ENCODE results near the gene GPR137B. TPM values are rescaled to one million over a fixed set of nuclear protein-coding genes. Genes with fewer than 3 reads are reported as not detected.

Gene GPR137B
- total and polyA plus RNA-seq, 2 experiments from 2014 or later, result 13.0 to 15.5 TPM

GRCh38 chr1:236101233-236102200 lies 40.8 kb upstream of the GPR137B start:
- H3K4me1 ChIP-seq (ENCODE audit: insufficient read depth), result peaks cover 6% of the 10 kb centered on the region

GRCh38 chr1:236102611-236103010 lies 39.7 kb upstream of the GPR137B start:
- no peak overlapping the region for H3K27ac ChIP-seq
- peaks cover 6% of the 10 kb centered on the region for H3K4me1 ChIP-seq (ENCODE audit: insufficient read depth)
- no peaks in the 10 kb centered on the region for H3K9me3 ChIP-seq (ENCODE audit: low read depth)
- H2AFZ ChIP-seq, result no peak overlapping the region
- H3K36me3 ChIP-seq (replicated peaks; ENCODE audit: insufficient read depth, low read depth), result no peaks in the 10 kb centered on the region
- 73% methylated on average over 11 of the region's 11 CpGs for WGBS (ENCODE audit: low lambda C conversion rate, missing lambda C conversion rate)
- no peak overlapping the region for H3K4me2 ChIP-seq
- no peak for DNase-seq (ENCODE audit: low spot score)
- no peaks in the 10 kb centered on the region for H3K79me2 ChIP-seq
- TF ChIP-seq EZH2 (IDR thresholded peaks at IDR 0.05; ENCODE audit: borderline replicate concordance) (no peak), CTCF (IDR thresholded peaks at IDR 0.05; ENCODE audit: poor library complexity) (no peak), EZH2phosphoT487 (IDR thresholded peaks at IDR 0.05; ENCODE audit: low read depth, severe bottlenecking, unreplicated experiment) (no peak)
- H3K4me3 ChIP-seq, result no peak overlapping the region
- H3K27me3 ChIP-seq, result no peaks in the 10 kb centered on the region
- no peaks in the 10 kb centered on the region for H4K20me1 ChIP-seq (ENCODE audit: insufficient read depth, poor library complexity, severe bottlenecking)
- no peaks in the 10 kb centered on the region for H3K9me2 ChIP-seq (replicated peaks; ENCODE audit: insufficient read depth)

More at GRCh38 chr1:236101233-236102200, 40.8 kb upstream of the GPR137B start:
- WGBS (ENCODE audit: low lambda C conversion rate, missing lambda C conversion rate), result 92% methylated on average over 8 of the region's 10 CpGs
- H3K9me3 ChIP-seq (ENCODE audit: low read depth), result no peaks in the 10 kb centered on the region
- no peaks in the 10 kb centered on the region for H3K9me2 ChIP-seq (replicated peaks; ENCODE audit: insufficient read depth)
- no peak overlapping the region for H3K4me3 ChIP-seq
- H3K79me2 ChIP-seq, result no peaks in the 10 kb centered on the region
- H4K20me1 ChIP-seq (ENCODE audit: insufficient read depth, poor library complexity, severe bottlenecking), result no peaks in the 10 kb centered on the region
- H3K4me2 ChIP-seq, result no peak overlapping the region
- TF ChIP-seq CTCF (IDR thresholded peaks at IDR 0.05; ENCODE audit: poor library complexity) (no peak), EZH2phosphoT487 (IDR thresholded peaks at IDR 0.05; ENCODE audit: low read depth, severe bottlenecking, unreplicated experiment) (no peak), EZH2 (IDR thresholded peaks at IDR 0.05; ENCODE audit: borderline replicate concordance) (no peak)
- no peak overlapping the region for H3K27ac ChIP-seq
- H3K27me3 ChIP-seq, result no peaks in the 10 kb centered on the region
- H2AFZ ChIP-seq, result no peak overlapping the region
- no peaks in the 10 kb centered on the region for H3K36me3 ChIP-seq (replicated peaks; ENCODE audit: insufficient read depth, low read depth)
- no peak for DNase-seq (ENCODE audit: low spot score)

- no peaks in the 10 kb centered on the region for H3K27me3 ChIP-seq
- H3K4me1 ChIP-seq (ENCODE audit: insufficient read depth), result peaks cover 6% of the 10 kb centered on the region
These were observed 39.3 kb upstream of the GPR137B start for GRCh38 chr1:236103059-236103458.

More at GRCh38 chr1:236103059-236103458, 39.3 kb upstream of the GPR137B start:
- WGBS (ENCODE audit: low lambda C conversion rate, missing lambda C conversion rate), result 33% methylated on average over 7 of the region's 7 CpGs
- no peak overlapping the region for H3K4me2 ChIP-seq
- no peak overlapping the region for H2AFZ ChIP-seq
- H3K79me2 ChIP-seq, result no peaks in the 10 kb centered on the region
- H3K36me3 ChIP-seq (replicated peaks; ENCODE audit: insufficient read depth, low read depth), result no peaks in the 10 kb centered on the region
- H3K9me3 ChIP-seq (ENCODE audit: low read depth), result no peaks in the 10 kb centered on the region
- H4K20me1 ChIP-seq (ENCODE audit: insufficient read depth, poor library complexity, severe bottlenecking), result no peaks in the 10 kb centered on the region
- H3K9me2 ChIP-seq (replicated peaks; ENCODE audit: insufficient read depth), result no peaks in the 10 kb centered on the region
- H3K4me3 ChIP-seq, result no peak overlapping the region
- DNase-seq (ENCODE audit: low spot score), result no peak
- no peak for TF ChIP-seq CTCF (IDR thresholded peaks at IDR 0.05; ENCODE audit: poor library complexity)
- H3K27ac ChIP-seq, result no peak overlapping the region

All from hepatocyte (in vitro differentiated cells).